ENCODE results near the gene MEX3B. TPM values are rescaled to one million over a fixed set of nuclear protein-coding genes. Genes with fewer than 3 reads are reported as not detected.

The MEX3B gene
- total and polyA plus RNA-seq, 9 of the 15 experiments (the other 6 are each of a cell fraction or from before 2014, with no cell fraction given), result 0.94 to 12.8 (median 3.6) TPM

DNA sequence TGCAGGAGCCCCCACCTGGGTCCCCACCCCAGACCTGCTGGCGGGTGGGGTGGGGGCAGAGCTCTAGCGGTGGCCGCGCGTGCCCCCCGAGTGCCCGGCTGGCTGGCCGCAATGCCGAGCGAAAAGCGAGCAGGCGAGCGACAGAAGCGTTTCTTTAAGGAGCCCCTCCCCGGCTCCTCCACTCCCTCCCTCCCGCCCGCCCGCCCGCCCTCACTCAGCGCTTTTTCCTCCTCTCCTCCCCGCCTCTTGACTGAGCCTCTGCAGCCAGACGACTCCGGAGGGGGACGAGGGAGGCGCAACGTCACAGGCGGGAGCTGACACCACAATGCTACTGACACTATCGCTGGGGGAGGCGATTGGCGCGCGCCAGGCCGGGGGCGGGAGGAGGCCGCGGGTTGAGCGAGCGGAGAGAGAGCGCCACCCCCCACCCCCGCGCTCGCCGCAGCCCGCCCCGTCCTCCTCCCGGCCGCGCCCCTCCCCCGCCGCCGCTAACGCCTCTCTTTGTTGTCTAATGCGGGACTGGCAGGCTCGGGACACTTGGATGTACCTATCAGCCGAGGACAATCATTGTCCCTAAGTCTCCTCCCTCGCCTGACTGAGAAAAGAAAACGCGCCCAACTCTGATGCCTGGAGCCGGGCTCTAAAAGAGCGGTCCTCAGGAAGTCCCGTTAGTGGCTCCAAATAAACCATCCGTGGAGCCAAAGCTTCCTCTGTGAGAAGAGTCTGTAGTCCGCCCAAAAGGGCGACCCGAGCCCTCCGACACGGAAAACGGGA lies at the start of gene MEX3B (continued):
- TF ChIP-seq, protein P1, sequence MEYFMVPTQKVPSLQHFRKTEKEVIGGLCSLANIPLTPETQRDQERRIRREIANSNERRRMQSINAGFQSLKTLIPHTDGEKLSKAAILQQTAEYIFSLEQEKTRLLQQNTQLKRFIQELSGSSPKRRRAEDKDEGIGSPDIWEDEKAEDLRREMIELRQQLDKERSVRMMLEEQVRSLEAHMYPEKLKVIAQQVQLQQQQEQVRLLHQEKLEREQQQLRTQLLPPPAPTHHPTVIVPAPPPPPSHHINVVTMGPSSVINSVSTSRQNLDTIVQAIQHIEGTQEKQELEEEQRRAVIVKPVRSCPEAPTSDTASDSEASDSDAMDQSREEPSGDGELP (CRISPR knock-in tag; IDR thresholded peaks at IDR 0.05; ENCODE audit: borderline replicate concordance), result peak; percentile 37
- TF ChIP-seq, protein P2, sequence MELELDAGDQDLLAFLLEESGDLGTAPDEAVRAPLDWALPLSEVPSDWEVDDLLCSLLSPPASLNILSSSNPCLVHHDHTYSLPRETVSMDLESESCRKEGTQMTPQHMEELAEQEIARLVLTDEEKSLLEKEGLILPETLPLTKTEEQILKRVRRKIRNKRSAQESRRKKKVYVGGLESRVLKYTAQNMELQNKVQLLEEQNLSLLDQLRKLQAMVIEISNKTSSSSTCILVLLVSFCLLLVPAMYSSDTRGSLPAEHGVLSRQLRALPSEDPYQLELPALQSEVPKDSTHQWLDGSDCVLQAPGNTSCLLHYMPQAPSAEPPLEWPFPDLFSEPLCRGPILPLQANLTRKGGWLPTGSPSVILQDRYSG (tag; conservative IDR thresholded peaks at IDR 0.05; ENCODE audit: low read depth), result no peak
- no peak for TF ChIP-seq ZNF79 (CRISPR knock-in tag; IDR thresholded peaks at IDR 0.05; ENCODE audit: low read depth)
- peak; percentile 50 for TF ChIP-seq DPF2 (IDR thresholded peaks at IDR 0.05)
- TF ChIP-seq RAD21 (CRISPR knock-in tag; conservative IDR thresholded peaks at IDR 0.05 in 1 of 2, IDR thresholded peaks at IDR 0.05 in 1 of 2), result no peak; a peak in 1 of 4 replicates
- TF ChIP-seq BACH1 (tag; IDR thresholded peaks at IDR 0.05), result no peak
- TF ChIP-seq NEUROD1 (IDR thresholded peaks at IDR 0.05; ENCODE audit: borderline replicate concordance, low read depth, low read length, partially characterized antibody), result peak; percentile 44
- TF ChIP-seq DACH1 (IDR thresholded peaks at IDR 0.05; ENCODE audit: partially characterized antibody), result no peak
- TF ChIP-seq XRCC3 (IDR thresholded peaks at IDR 0.05), result no peak
- no peak for TF ChIP-seq CBX1 (IDR thresholded peaks at IDR 0.05; ENCODE audit: low read depth)
- TF ChIP-seq JUND (IDR thresholded peaks at IDR 0.05; ENCODE audit: borderline replicate concordance, low read depth, low read length), result 0 out of 2 replicates have a peak, but pooled peaks have one; percentile 38
- no peak; the same call in 2 of the 3 replicates for TF ChIP-seq JUND (tag; IDR thresholded peaks at IDR 0.05; ENCODE audit: borderline replicate concordance, low read depth, low read length)
- TF ChIP-seq TAF1 (IDR thresholded peaks at IDR 0.05; ENCODE audit: control insufficient read depth, extremely low read depth, insufficient read depth, low read length, severe bottlenecking), result peak; percentile 49
- no peak for TF ChIP-seq MEF2A (IDR thresholded peaks at IDR 0.05; ENCODE audit: control insufficient read depth, low read depth, low read length)
- no peak for TF ChIP-seq ZNF717 (CRISPR knock-in tag; IDR thresholded peaks at IDR 0.05)
- TF ChIP-seq ZFPM2 (CRISPR knock-in tag; IDR thresholded peaks at IDR 0.05), result no peak
- TF ChIP-seq CBX8 (IDR thresholded peaks at IDR 0.05; ENCODE audit: borderline replicate concordance, extremely low read depth, low read depth, low read length, poor library complexity, severe bottlenecking), result no peak
- 0 out of 2 replicates have a peak, but pooled peaks have one; percentile 2 for TF ChIP-seq ZNF12 (CRISPR knock-in tag; IDR thresholded peaks at IDR 0.05)
